ENCODE results near the gene FAM120A.

DNA sequence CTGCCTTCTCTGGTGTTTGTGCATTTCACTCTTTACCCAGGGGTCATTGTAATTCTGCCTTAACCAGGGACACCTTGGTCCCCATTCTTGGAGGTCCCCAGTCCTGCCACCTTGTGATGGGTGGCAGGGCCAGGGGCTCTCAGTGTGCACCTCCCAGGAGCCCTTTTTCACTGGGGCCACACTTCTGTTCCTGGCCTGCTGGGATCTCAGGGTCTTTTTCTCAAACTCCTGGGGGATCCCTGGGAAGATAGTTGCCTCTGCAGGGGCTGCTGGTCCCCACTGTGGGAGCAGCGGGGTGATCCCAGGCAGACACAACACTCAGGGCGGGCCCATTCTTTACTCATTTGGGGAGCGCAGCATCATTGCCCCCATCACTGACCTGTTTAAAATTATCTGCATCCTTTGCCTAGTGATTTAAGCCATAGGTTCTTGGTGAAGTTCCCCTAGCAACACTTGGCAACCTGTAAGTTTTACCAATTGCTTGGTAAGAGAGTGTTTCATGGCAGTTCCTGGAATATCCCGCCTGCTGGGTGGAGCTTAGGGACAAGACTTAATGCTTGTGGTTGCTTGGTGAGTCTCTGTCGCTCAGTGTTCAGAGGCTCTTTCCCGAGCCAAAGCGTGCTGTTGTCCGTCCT is 140.6 kb downstream of the FAM120A start:
- TF ChIP-seq, protein P1, sequence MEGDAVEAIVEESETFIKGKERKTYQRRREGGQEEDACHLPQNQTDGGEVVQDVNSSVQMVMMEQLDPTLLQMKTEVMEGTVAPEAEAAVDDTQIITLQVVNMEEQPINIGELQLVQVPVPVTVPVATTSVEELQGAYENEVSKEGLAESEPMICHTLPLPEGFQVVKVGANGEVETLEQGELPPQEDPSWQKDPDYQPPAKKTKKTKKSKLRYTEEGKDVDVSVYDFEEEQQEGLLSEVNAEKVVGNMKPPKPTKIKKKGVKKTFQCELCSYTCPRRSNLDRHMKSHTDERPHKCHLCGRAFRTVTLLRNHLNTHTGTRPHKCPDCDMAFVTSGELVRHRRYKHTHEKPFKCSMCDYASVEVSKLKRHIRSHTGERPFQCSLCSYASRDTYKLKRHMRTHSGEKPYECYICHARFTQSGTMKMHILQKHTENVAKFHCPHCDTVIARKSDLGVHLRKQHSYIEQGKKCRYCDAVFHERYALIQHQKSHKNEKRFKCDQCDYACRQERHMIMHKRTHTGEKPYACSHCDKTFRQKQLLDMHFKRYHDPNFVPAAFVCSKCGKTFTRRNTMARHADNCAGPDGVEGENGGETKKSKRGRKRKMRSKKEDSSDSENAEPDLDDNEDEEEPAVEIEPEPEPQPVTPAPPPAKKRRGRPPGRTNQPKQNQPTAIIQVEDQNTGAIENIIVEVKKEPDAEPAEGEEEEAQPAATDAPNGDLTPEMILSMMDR (IDR thresholded peaks at IDR 0.05), result no peak
- TF ChIP-seq EP300 (IDR thresholded peaks at IDR 0.05), result no peak
